Measurements from ENCODE around the gene TMOD1. TPM values are rescaled to one million over a fixed set of nuclear protein-coding genes. Genes with fewer than 3 reads are reported as not detected.

TMOD1 gene
- total RNA-seq, 2 donors from 2014 or later, result 1.0 to 4.9 TPM

GRCh38 chr9:97598461-97599288, 97.2 kb downstream of the TMOD1 start:
- Histone ChIP-seq H3K36me3 (no peaks in the 10 kb centered on the region), H3K4me3 (no peak overlapping the region), H3K9ac (ENCODE audit: low read depth in 2 of 2, low read length in 2 of 2) (no peak overlapping the region), H3K9me3 (no peaks in the 10 kb centered on the region), H3K27me3 (no peaks in the 10 kb centered on the region), H3K4me1 (no peaks in the 10 kb centered on the region), H3K27ac (no peak overlapping the region)
- DNase-seq, result peak; percentile 83
- intact Hi-C loops (cut with DNase I), result loop anchor here (5.0 kb wide), 1 partner anchor 131 kb away; no protein-coding TSS in a partner anchor
- peak; percentile 76 for TF ChIP-seq CTCF (IDR thresholded peaks at IDR 0.05)

- DNase-seq, result no peak
- no peaks in the 10 kb centered on the region for H3K27me3 ChIP-seq
- TF ChIP-seq CTCF (IDR thresholded peaks at IDR 0.05), result no peak
- H3K9me3 ChIP-seq, result no peaks in the 10 kb centered on the region
- H3K27ac ChIP-seq, result no peak overlapping the region
- H3K4me1 ChIP-seq, result no peaks in the 10 kb centered on the region
- no peak overlapping the region for H3K4me3 ChIP-seq
- intact Hi-C loops (cut with DNase I), result loop anchor here (5.0 kb wide), 1 partner anchor 132 kb away; no protein-coding TSS in a partner anchor
- H3K9ac ChIP-seq (ENCODE audit: low read depth in 2 of 2, low read length in 2 of 2), result no peak overlapping the region
- H3K36me3 ChIP-seq, result peaks cover 5% of the 10 kb centered on the region
Observed at GRCh38 chr9:97599314-97599846, 97.9 kb downstream of the TMOD1 start.

GRCh38 chr9:97600531-97601227, 99.2 kb downstream of the TMOD1 start:
- no peaks in the 10 kb centered on the region for H3K27me3 ChIP-seq

GRCh38 chr9:97601228-97601898, 99.9 kb downstream of the TMOD1 start:
- Histone ChIP-seq H3K27ac (no peak overlapping the region), H3K9ac (ENCODE audit: low read depth in 2 of 2, low read length in 2 of 2) (no peak overlapping the region), H3K9me3 (no peaks in the 10 kb centered on the region), H3K27me3 (no peaks in the 10 kb centered on the region), H3K36me3 (peaks cover 6% of the 10 kb centered on the region), H3K4me1 (no peaks in the 10 kb centered on the region), H3K4me3 (no peak overlapping the region)
- intact Hi-C loops (cut with DNase I), result no loop called here
- TF ChIP-seq CTCF (IDR thresholded peaks at IDR 0.05), result no peak
- DNase-seq, result no peak

More at GRCh38 chr9:97600531-97601227, 99.2 kb downstream of the TMOD1 start:
- H3K27ac ChIP-seq, result no peak overlapping the region
- H3K9me3 ChIP-seq, result no peaks in the 10 kb centered on the region
- H3K36me3 ChIP-seq, result peaks cover 6% of the 10 kb centered on the region
- TF ChIP-seq CTCF (IDR thresholded peaks at IDR 0.05), result no peak
- no peak overlapping the region for H3K4me3 ChIP-seq
- H3K4me1 ChIP-seq, result no peaks in the 10 kb centered on the region
- no peak for DNase-seq
- intact Hi-C loops (cut with DNase I), result no loop called here
- H3K9ac ChIP-seq (ENCODE audit: low read depth in 2 of 2, low read length in 2 of 2), result no peak overlapping the region

GRCh38 chr9:97602430-97602829, 101.0 kb downstream of the TMOD1 start:
- no peaks in the 10 kb centered on the region for H3K9me3 ChIP-seq
- intact Hi-C loops (cut with DNase I), result no loop called here
- H3K9ac ChIP-seq (ENCODE audit: low read depth in 2 of 2, low read length in 2 of 2), result no peak overlapping the region
- DNase-seq, result no peak
- no peak for TF ChIP-seq CTCF (IDR thresholded peaks at IDR 0.05)
- H3K27me3 ChIP-seq, result no peaks in the 10 kb centered on the region
- H3K4me1 ChIP-seq, result no peaks in the 10 kb centered on the region
- H3K4me3 ChIP-seq, result no peak overlapping the region
- H3K27ac ChIP-seq, result no peak overlapping the region
- H3K36me3 ChIP-seq, result peaks cover 6% of the 10 kb centered on the region
